Cardiac fibroblast (primary cell): ENCODE data around the gene PDXP.

Experiments
- DNase-seq, 2 donors: peaks; one replicate each; pipeline versions ENCODE4 v3.0.0 to v3.0.0-alpha.2; 2010; ENCODE audit warnings: low read depth in 2 of 2
- H3K4me3 ChIP-seq, 2 donors: replicated peaks in 1 of 2; 1 replicate in 1 of 2; 2 replicates in 1 of 2; pipeline ENCODE4 v1.5.1; 2011; ENCODE audit warnings: low read depth in 2 of 2, low read length in 2 of 2, mild to moderate bottlenecking in 2 of 2, moderate library complexity in 1 of 2
- TF ChIP-seq, protein P1 (sequence below): IDR thresholded peaks from one replicate; pipeline ENCODE4 v1.5.1; 2011; ENCODE audit warnings: low read depth, mild to moderate bottlenecking, low read length, inconsistent platforms

Gene PDXP

DNA sequence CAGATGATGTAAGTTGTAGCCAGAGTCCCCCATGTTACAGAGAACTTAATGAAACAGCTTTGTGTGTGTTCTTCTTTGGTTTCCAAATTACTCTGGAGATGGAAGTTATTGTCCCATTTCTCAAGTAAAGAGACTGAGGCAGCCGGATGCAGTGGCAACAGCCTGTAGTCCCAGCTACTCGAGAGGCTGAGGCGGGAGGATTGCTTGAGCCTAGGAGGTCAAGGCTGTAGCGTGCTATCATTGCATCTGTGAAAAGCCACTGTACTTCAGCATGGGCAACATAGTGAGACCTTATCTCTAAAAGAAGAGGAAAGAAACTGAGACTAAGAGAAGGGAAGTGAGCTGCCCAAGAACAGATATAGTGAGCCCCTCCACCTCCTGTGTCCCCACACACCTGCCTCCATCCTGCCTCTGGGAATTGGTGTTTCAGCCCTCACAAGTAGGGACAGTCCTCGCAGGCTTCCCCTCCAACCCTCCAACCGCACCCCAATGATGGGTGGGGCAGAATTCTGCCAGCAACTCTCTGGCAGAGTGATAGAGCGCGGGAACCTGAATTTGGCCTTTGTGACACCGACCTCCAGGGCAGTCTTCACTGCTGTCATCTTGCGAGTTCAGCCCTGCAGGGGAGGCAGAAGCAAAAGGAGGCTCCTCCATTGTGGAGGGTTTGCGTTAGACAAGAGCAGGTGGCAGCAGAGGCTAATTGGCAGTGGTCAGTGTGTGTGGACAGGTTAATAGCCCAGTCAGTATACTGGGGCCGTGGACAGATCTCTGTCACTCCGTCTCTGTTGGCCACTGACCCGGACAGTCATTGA lies 1.6 kb downstream of the PDXP start:
- TF ChIP-seq, protein P1, sequence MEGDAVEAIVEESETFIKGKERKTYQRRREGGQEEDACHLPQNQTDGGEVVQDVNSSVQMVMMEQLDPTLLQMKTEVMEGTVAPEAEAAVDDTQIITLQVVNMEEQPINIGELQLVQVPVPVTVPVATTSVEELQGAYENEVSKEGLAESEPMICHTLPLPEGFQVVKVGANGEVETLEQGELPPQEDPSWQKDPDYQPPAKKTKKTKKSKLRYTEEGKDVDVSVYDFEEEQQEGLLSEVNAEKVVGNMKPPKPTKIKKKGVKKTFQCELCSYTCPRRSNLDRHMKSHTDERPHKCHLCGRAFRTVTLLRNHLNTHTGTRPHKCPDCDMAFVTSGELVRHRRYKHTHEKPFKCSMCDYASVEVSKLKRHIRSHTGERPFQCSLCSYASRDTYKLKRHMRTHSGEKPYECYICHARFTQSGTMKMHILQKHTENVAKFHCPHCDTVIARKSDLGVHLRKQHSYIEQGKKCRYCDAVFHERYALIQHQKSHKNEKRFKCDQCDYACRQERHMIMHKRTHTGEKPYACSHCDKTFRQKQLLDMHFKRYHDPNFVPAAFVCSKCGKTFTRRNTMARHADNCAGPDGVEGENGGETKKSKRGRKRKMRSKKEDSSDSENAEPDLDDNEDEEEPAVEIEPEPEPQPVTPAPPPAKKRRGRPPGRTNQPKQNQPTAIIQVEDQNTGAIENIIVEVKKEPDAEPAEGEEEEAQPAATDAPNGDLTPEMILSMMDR = no peak
- no peak for DNase-seq
- peak overlapping the region in 1 of 2 donors; percentile 80 for H3K4me3 ChIP-seq

DNA sequence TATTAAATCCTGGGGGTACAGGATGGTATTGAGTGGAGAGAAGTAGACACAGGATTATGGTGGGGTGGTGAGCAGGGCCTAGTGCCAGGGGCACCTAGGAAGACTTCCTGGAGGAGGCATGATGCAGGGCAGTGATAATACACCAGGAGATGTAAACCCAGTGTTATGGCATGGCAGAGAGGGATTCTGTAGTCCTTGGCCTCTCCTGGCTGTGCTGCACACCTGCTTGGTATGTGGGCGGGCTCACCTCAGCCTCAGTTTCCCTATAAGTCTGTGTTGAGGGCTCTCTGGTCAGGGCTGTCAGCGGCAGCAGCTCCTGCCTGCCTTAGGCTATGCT lies 2.2 kb downstream of the PDXP start:
- no peak overlapping the region for H3K4me3 ChIP-seq
- TF ChIP-seq, protein P1 = no peak
- DNase-seq = no peak

DNA sequence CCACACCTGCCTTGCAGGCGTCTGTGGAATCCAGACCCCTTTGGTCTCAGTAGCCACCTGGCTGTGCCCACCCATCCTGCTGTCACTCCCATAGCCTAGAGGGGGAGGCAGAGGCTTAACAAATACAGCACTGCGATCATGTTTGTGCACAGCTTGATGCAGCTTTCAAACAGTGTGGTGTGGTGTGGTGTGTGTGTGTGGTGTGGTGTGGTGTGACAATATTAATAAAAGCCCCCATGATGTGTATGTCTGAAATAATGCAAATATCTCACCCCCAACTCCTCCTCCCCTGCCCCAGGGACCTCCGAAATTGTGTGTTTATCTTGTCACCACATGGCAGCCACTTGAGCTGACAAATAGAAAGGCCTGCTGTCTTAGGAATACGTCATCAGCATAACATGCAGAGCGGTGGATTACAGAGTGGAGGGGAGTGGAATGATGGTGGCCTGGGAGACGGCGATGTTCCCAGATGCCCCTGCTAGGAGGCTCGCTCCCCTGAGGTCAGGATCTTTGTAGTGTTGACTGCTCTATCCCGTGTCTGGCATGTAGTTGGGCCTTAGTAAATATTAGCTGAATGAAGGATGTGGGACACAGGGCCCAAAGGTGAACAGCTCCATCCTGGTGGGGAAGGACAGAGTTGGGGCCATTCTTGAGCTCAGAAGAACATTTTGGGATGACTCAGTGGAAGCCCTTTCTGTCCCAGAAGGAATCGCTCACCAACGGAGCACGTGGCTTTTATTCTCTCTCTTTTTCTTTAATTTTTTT lies 2.8 kb downstream of the PDXP start:
- peak; percentile 70 to 83 for DNase-seq
- H3K4me3 ChIP-seq = no peak overlapping the region
- TF ChIP-seq, protein P1 = peak; percentile 49

DNA sequence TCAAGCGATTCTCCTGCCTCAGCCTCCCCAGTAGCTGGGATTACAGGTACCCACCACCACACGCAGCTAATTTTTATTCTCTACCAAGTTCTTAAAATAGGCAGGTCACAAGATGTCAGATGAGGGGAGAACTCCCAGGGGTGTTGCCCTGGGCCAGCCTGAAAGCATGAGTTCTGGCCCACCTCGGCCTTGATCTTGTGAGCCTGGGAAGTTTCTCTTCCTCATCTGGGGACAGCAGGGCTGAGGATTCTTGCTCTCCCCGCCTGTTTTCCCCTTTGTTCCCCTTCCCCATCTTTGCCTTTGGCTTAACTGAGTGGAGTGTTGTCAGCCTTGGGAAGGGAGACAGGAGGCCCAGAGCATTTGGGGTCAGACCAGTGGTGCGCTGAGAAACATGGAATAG lies 3.5 kb downstream of the PDXP start:
- DNase-seq = no peak
- TF ChIP-seq, protein P1 = no peak
- H3K4me3 ChIP-seq = no peak overlapping the region

DNA sequence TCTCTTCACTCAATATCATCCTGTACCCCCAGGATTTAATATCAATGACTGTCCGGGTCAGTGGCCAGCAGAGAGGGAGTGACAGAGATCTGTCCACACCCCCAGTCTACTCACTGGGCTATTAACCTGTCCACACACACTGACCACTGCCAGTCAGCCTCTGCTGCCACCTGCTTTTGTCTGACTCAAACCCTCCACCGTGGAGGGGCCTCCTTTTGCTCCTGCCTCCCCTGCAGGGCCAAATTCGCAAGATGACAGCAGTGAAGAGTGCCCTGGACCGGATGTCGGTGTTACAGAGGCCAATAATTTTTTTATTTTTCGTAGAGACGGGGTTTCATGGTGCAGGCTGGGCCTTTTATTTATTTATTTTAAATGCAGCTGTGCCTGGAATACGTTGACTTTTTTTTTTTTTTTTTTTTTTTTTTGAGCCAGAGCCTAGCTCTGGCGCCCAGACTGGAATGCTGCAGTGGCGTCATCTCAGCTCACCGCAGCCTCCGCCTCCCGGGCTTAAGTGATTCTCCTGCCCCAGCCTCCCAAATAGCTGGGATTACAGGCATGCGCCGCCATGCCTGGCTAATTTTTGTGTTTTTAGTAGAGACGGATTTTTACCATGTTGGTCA lies 5.1 kb downstream of the PDXP start:
- DNase-seq = no peak
- TF ChIP-seq, protein P1 = no peak
- no peak overlapping the region for H3K4me3 ChIP-seq

DNA sequence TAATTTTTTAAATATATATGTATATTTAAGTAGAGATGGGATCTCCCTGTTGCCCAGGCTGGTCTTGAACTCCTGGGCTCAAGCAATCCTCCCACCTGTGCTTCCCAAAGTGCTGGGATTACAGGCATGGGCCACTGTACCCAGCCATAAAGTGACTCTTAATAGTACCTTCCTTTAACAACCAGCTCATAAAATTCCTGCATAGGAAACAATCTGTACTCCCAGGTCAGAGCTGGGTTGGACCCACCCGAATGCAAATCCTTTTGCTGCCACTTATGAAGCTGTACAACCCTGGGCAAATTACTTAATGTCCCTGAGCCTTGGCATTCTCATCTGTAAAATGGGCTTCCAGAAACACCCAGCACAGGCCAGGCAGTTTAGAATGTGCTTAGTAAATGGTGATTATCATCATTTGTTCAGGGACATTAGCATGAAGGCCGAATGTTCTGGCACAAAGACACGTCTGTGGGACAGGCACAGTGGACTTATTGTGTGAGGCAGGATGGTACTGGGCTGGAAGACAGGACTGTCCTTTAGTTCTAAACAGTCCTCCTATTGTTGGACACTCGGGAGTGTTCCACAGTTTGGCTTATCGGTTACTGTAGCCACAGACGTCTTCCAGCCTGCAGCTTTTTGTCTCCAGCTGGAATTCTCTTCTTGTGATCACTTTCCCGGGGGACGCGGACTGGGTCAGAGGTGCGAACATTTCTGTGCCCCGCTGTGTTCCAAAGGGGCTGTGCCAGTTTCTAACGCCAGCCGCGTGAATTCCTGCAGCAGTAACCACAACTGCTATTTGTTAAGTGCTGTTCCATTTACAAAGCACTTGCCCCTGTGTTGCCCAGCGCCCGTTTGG lies 6.0 kb downstream of the PDXP start:
- peak in 1 of 2 donors; percentile 56 for DNase-seq
- TF ChIP-seq, protein P1 = no peak
- H3K4me3 ChIP-seq = no peak overlapping the region
